Measurements from ENCODE around the gene MYRF. TPM values are rescaled to one million over a fixed set of nuclear protein-coding genes. Genes with fewer than 3 reads are reported as not detected.

MYRF gene
- total and polyA plus RNA-seq, 4 donors = 11.9 to 41.2 (median 25.2) TPM

GRCh38 chr11:61718621-61719302, 33.7 kb upstream of the MYRF start:
- Histone ChIP-seq H3K4me1 (ENCODE audit: control insufficient read depth in 5 of 5, insufficient read depth in 5 of 5, low read length in 5 of 5) (peaks cover 0 to 17% (median 8%) of the 10 kb centered on the region in 5 donors), H3K9me3 (ENCODE audit: control insufficient read depth in 4 of 4, insufficient read depth in 3 of 4, low read length in 3 of 4) (no peaks in the 10 kb centered on the region), H3K36me3 (ENCODE audit: control insufficient read depth in 4 of 4, insufficient read depth in 4 of 4, low read length in 4 of 4) (peaks cover 0 to 4% (median 2%) of the 10 kb centered on the region in 4 donors), H3K4me3 (peak overlapping the region; percentile 5), H3K27me3 (ENCODE audit: control insufficient read depth in 3 of 3, insufficient read depth in 3 of 3, low read length in 2 of 3) (no peaks in the 10 kb centered on the region), H3K9ac (ENCODE audit: insufficient read depth in 1 of 2, low read length in 2 of 2) (peak overlapping the region; percentile 68 to 76), H3K27ac (ENCODE audit: low read depth in 1 of 2, low read length in 1 of 2) (no peak overlapping the region)
- no peak for TF ChIP-seq CTCF (IDR thresholded peaks at IDR 0.05; ENCODE audit: control extremely low read depth, extremely low read depth)
- peak; percentile 90 to 91 (median 91) for DNase-seq
- no peak for ATAC-seq (ENCODE audit: insufficient read depth, low FRiP score)
- 35 to 47% methylated on average over 17 to 21 of the region's 21 CpGs for WGBS, 2 donors

- ATAC-seq (ENCODE audit: insufficient read depth, low FRiP score) (no peak), DNase-seq (no peak)
- no peak overlapping the region for H3K4me3 ChIP-seq
- H3K9me3 ChIP-seq (ENCODE audit: control insufficient read depth in 4 of 4, insufficient read depth in 3 of 4, low read length in 3 of 4) = no peaks in the 10 kb centered on the region
- no peak for TF ChIP-seq CTCF (IDR thresholded peaks at IDR 0.05; ENCODE audit: control extremely low read depth, extremely low read depth)
- no peaks in the 10 kb centered on the region for H3K27me3 ChIP-seq (ENCODE audit: control insufficient read depth in 3 of 3, insufficient read depth in 3 of 3, low read length in 2 of 3)
- H3K9ac ChIP-seq (ENCODE audit: insufficient read depth in 1 of 2, low read length in 2 of 2) = no peak overlapping the region
- no peak overlapping the region for H3K27ac ChIP-seq (ENCODE audit: low read depth in 1 of 2, low read length in 1 of 2)
- peaks cover 0 to 17% (median 8%) of the 10 kb centered on the region in 5 donors for H3K4me1 ChIP-seq (ENCODE audit: control insufficient read depth in 5 of 5, insufficient read depth in 5 of 5, low read length in 5 of 5)
- H3K36me3 ChIP-seq (ENCODE audit: control insufficient read depth in 4 of 4, insufficient read depth in 4 of 4, low read length in 4 of 4) = peaks cover 0 to 6% (median 2%) of the 10 kb centered on the region in 4 donors
- WGBS, 2 donors = 83 to 84% methylated on average over 12 of the region's 12 CpGs
Observed at GRCh38 chr11:61719978-61720377, 32.5 kb upstream of the MYRF start.

- H3K4me3 ChIP-seq = no peak overlapping the region
- peaks cover 0 to 17% (median 8%) of the 10 kb centered on the region in 5 donors for H3K4me1 ChIP-seq (ENCODE audit: control insufficient read depth in 5 of 5, insufficient read depth in 5 of 5, low read length in 5 of 5)
- H3K9me3 ChIP-seq (ENCODE audit: control insufficient read depth in 4 of 4, insufficient read depth in 3 of 4, low read length in 3 of 4) = no peaks in the 10 kb centered on the region
- no peaks in the 10 kb centered on the region for H3K27me3 ChIP-seq (ENCODE audit: control insufficient read depth in 3 of 3, insufficient read depth in 3 of 3, low read length in 2 of 3)
- peaks cover 0 to 6% (median 2%) of the 10 kb centered on the region in 4 donors for H3K36me3 ChIP-seq (ENCODE audit: control insufficient read depth in 4 of 4, insufficient read depth in 4 of 4, low read length in 4 of 4)
- WGBS, 2 donors = 96 to 97% methylated on average over 20 of the region's 20 CpGs
- DNase-seq (no peak), ATAC-seq (ENCODE audit: insufficient read depth, low FRiP score) (no peak)
- no peak for TF ChIP-seq CTCF (IDR thresholded peaks at IDR 0.05; ENCODE audit: control extremely low read depth, extremely low read depth)
- H3K27ac ChIP-seq (ENCODE audit: low read depth in 1 of 2, low read length in 1 of 2) = no peak overlapping the region
- no peak overlapping the region for H3K9ac ChIP-seq (ENCODE audit: insufficient read depth in 1 of 2, low read length in 2 of 2)
Observed at GRCh38 chr11:61720597-61720996, 31.8 kb upstream of the MYRF start.
